ENCODE results near the gene IL22RA1.

GRCh38 chr1:24130385-24130784 lies 12.6 kb downstream of the IL22RA1 start:
- TF ChIP-seq RAD21 (CRISPR knock-in tag; conservative IDR thresholded peaks at IDR 0.05 in 1 of 2, IDR thresholded peaks at IDR 0.05 in 1 of 2) (no peak), BHLHE40 (IDR thresholded peaks at IDR 0.05; ENCODE audit: low read length) (no peak), KAT7 (CRISPR knock-in tag; IDR thresholded peaks at IDR 0.05; ENCODE audit: borderline replicate concordance) (no peak)

Measured in K562 (cell line).